HG02642 (cell line): ENCODE data around the gene SPATA46.

Experiments used
- ATAC-seq: cut with Tn5 transposase; IDR thresholded peaks from one replicate; pipeline ENCODE4 v1.9.1; 2021; ENCODE audit warnings: mild to moderate bottlenecking; ENCODE audit not compliant: unreplicated experiment, poor library complexity

SPATA46 gene

GRCh38 chr1:162380061-162380846, 3.6 kb upstream of the SPATA46 start:
- ATAC-seq, result no peak

GRCh38 chr1:162375463-162375862, 1.2 kb downstream of the SPATA46 start:
- ATAC-seq, result no peak

- no peak for ATAC-seq
Measured at GRCh38 chr1:162374406-162374805, 2.2 kb downstream of the SPATA46 start.

GRCh38 chr1:162373541-162374260, 3.0 kb downstream of the SPATA46 start:
- no peak for ATAC-seq

GRCh38 chr1:162373072-162373427, 3.6 kb downstream of the SPATA46 start:
- ATAC-seq, result no peak

- ATAC-seq, result no peak
Measured at GRCh38 chr1:162372159-162373071, 4.2 kb downstream of the SPATA46 start.

- no peak for ATAC-seq
Measured at GRCh38 chr1:162371611-162372010, 5.0 kb downstream of the SPATA46 start.

GRCh38 chr1:162370721-162371120, 5.9 kb downstream of the SPATA46 start:
- ATAC-seq, result no peak

GRCh38 chr1:162370161-162370560, 6.5 kb downstream of the SPATA46 start:
- no peak for ATAC-seq

GRCh38 chr1:162369571-162369970, 7.1 kb downstream of the SPATA46 start:
- no peak for ATAC-seq

- ATAC-seq, result no peak
Measured at GRCh38 chr1:162368451-162368850, 8.2 kb downstream of the SPATA46 start.

GRCh38 chr1:162367772-162368171, 8.9 kb downstream of the SPATA46 start:
- no peak for ATAC-seq

GRCh38 chr1:162367073-162367472, 9.6 kb downstream of the SPATA46 start:
- no peak for ATAC-seq

- ATAC-seq, result no peak
Measured at GRCh38 chr1:162366671-162367070, 10.0 kb downstream of the SPATA46 start.

- no peak for ATAC-seq
Measured at GRCh38 chr1:162366149-162366548, 10.5 kb downstream of the SPATA46 start.

GRCh38 chr1:162365284-162366020, 11.2 kb downstream of the SPATA46 start:
- no peak for ATAC-seq

- ATAC-seq, result no peak
Measured at GRCh38 chr1:162364498-162364897, 12.2 kb downstream of the SPATA46 start.

- ATAC-seq, result no peak
Measured at GRCh38 chr1:162363823-162364222, 12.8 kb downstream of the SPATA46 start.

- ATAC-seq, result peak; percentile 24
Measured at GRCh38 chr1:162361349-162361748, 15.3 kb downstream of the SPATA46 start.

GRCh38 chr1:162360874-162361260, 15.8 kb downstream of the SPATA46 start:
- ATAC-seq, result no peak
